H1 (cell line): ENCODE results near the gene PKP1. TPM values are rescaled to one million over a fixed set of nuclear protein-coding genes. Genes with fewer than 3 reads are reported as not detected.
A peak's percentile ranks its signal among the peaks of the same experiment; 100 is the strongest.

Experiments
- RAD21 ChIP-seq, 2 experiments: IDR thresholded peaks in 1 of 2; conservative IDR thresholded peaks in 1 of 2; 2 replicates each; pipeline ENCODE4 v1.6.1; 2011; ENCODE audit warnings: low read depth in 2 of 2, low read length in 2 of 2, improper control_type of control experiment in 1 of 2, inconsistent platforms in 1 of 2, mild to moderate bottlenecking in 1 of 2, moderate library complexity in 1 of 2
- RBBP5 ChIP-seq: IDR thresholded peaks from 2 replicates; pipeline ENCODE4 v1.7.1; 2012; ENCODE audit warnings: low read depth, mild to moderate bottlenecking, inconsistent platforms, low read length, moderate library complexity, borderline replicate concordance
- polyA plus RNA-seq, 7 experiments: library from polyadenylated mRNA; depleted of rRNA in 3 of 7; stranded (reverse) in 5 of 7; unstranded in 2 of 7; fragments of >200 nt in 5 of 7; fragments of 200-250 nt in 2 of 7; gene quantifications; 1 replicate in 5 of 7; 2 replicates in 1 of 7; 4 replicates in 1 of 7; pipeline versions ENCODE4 v1.2.1 to v1.2.3, GENCODE V29; 2011 to 2013; ENCODE audit warnings: missing spikeins in 2 of 7, mixed read lengths in 2 of 7
- total RNA-seq: library from RNA; stranded (reverse); fragmentation: NEBNext Ultra II Directional; extraction: Animal tissue kit (Norgen Biotek cat#: 25700); gene quantifications from 2 replicates; pipeline ENCODE4 v1.2.1, GENCODE V29; 2021

Gene PKP1
- total and polyA plus RNA-seq, 2 of the 8 experiments (the other 6 are each of a cell fraction or from before 2014, with no cell fraction given): 0.21 to 0.95 TPM

DNA sequence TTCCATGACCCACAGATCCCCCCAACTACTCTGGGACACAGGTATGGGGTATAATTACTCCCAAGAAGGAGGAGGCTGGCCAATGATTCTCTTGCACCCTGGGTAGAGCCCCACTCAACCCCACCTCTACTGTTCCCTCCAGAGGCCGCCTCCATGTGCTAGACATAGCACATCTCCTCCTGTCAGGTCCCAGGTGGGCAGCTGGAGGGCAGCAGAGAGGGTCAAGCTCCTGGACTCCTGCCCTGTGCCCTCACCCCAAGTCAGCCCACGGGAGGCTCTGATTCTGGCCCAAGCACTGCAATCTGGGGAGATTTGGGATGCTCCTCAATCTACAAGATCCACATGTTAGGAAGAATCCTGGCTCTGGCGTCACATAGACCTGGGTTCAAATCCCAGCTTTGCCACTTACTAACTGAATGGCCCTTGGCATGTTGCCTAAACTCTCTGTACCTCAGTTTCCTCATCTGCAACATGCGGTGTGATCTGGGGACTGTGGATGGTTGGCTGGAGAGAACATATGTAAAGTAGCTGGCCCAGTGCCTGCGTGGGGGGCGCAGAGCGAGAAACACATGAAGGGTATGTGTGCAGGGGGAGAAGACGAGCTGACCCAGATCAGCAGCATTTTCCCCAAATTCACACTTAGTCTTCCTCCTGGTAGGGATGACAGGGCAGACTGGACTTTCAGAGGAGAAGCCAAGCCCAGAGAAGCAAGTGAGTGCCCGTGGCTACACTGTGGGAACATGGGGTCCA is 71.0 kb downstream of the PKP1 start (continued):
- TF ChIP-seq RBBP5: no peak
- TF ChIP-seq RAD21 (IDR thresholded peaks at IDR 0.05 in 1 of 2, conservative IDR thresholded peaks at IDR 0.05 in 1 of 2; ENCODE audit: low read depth in 2 of 2, low read length in 2 of 2): 0 out of 4 replicates have a peak, but pooled peaks of 1 of the 2 experiments have one; percentile 6
